T-helper 1 cell treated with Interleukin-12 subunit alpha and Interleukin-12 subunit beta and Interleukin-4 antibody, amounts not matched to agents 30 ng/mL and 1 ng/mL, for 36 hours (primary cell): ENCODE measurements around the gene PITPNM3. TPM values are rescaled to one million over a fixed set of nuclear protein-coding genes. Genes with fewer than 3 reads are reported as not detected.

Source experiments
- intact Hi-C: fragments of 100-400 bp; cut with micrococcal nuclease; formaldehyde crosslinking; loops from one replicate; pipeline ENCODE4 v1.15.1; 2024
- total RNA-seq: library from RNA; stranded (reverse); gene quantifications from 2 replicates; pipeline ENCODE4 v1.2.3, GENCODE V29; 2022

The PITPNM3 gene
- total RNA-seq, 1 donor from 2014 or later, result 0.83 TPM

- intact Hi-C loops, result no loop called here
Measured at GRCh38 chr17:6480303-6480675, 76.1 kb downstream of the PITPNM3 start.

- intact Hi-C loops, result no loop called here
Measured at GRCh38 chr17:6479622-6480302, 76.6 kb downstream of the PITPNM3 start.

- intact Hi-C loops, result no loop called here
Measured at GRCh38 chr17:6478486-6478885, 77.9 kb downstream of the PITPNM3 start.

DNA sequence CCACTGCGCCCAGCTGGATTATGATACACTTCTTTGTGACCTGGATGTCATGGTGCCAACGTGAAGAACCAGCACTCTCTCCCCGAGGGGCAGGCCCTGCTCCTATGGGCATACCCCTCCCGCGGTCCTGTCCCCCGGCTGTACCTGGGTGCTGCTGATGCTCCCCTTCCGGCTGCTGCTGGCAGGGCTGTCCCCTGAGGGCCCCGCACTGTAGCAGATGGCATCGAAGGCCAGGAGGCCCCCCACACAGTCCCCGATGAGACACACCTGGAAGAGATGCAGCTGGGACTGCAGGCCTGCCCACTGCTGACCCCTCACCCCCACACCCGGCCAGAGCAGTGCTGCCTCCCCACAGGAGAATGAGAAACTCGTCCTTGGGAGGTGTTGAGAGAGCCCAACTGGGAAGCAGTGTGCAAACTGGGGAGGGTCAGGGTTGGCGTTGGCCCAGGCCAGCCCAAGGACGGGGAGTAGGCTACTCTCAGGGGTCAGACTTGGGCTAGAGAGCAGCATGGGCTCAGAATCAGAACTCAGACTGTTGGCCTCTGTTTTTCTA is 78.4 kb downstream of the PITPNM3 start:
- intact Hi-C loops, result no loop called here

GRCh38 chr17:6476810-6477179 is 79.6 kb downstream of the PITPNM3 start:
- intact Hi-C loops, result no loop called here

- intact Hi-C loops, result no loop called here
Measured at GRCh38 chr17:6476076-6476809, 80.1 kb downstream of the PITPNM3 start.

DNA sequence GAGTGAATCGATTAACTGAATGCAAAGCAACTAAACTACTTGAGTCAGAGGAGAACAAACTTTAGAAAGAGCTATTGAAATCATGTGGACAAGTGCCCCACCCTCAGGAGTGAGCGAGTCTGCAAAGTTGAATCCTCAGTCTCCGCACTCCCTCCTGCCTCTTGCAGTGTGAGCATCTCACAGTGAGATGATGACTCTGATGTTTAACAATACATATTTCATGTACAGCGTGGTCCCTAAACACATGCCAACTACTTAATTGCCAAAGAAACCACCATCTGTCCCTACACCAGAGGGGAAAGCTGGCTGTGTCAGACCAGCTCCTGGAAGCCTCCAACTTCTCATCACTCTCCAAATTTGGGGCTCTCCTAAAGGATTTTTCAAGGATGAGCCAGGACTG is 80.9 kb downstream of the PITPNM3 start:
- intact Hi-C loops, result no loop called here

DNA sequence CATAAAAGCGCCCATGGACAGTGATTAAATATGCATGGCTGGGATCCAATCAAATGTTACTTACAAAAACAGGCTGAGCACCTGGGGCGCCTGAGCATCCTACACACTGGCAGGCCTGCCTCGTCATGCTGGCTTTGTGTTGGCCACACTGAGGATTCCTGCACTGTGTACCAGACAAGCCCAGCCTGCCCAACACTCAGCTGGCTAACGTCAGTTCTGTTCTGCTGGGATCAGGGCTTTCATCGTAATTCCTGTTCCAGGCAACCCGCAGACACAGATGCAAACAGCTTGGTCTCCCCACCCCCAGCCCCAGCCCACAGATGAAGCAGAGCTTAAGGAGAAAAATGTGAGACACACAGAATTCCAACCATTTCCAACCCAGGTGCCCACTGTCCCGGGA is 81.4 kb downstream of the PITPNM3 start:
- intact Hi-C loops, result no loop called here

- intact Hi-C loops, result no loop called here
Measured at GRCh38 chr17:6474376-6474775, 82.0 kb downstream of the PITPNM3 start.

GRCh38 chr17:6473128-6473767 is 83.1 kb downstream of the PITPNM3 start:
- intact Hi-C loops, result loop anchor here (1.0 to 2.0 kb wide), 2 partner anchors 168 to 175 kb away; partner anchors contain the start of genes KIAA0753 and TXNDC17

GRCh38 chr17:6472517-6472916 is 83.8 kb downstream of the PITPNM3 start:
- intact Hi-C loops, result loop anchor here (2.0 kb wide), 1 partner anchor 168 kb away; the partner anchor contains the start of genes KIAA0753 and TXNDC17

DNA sequence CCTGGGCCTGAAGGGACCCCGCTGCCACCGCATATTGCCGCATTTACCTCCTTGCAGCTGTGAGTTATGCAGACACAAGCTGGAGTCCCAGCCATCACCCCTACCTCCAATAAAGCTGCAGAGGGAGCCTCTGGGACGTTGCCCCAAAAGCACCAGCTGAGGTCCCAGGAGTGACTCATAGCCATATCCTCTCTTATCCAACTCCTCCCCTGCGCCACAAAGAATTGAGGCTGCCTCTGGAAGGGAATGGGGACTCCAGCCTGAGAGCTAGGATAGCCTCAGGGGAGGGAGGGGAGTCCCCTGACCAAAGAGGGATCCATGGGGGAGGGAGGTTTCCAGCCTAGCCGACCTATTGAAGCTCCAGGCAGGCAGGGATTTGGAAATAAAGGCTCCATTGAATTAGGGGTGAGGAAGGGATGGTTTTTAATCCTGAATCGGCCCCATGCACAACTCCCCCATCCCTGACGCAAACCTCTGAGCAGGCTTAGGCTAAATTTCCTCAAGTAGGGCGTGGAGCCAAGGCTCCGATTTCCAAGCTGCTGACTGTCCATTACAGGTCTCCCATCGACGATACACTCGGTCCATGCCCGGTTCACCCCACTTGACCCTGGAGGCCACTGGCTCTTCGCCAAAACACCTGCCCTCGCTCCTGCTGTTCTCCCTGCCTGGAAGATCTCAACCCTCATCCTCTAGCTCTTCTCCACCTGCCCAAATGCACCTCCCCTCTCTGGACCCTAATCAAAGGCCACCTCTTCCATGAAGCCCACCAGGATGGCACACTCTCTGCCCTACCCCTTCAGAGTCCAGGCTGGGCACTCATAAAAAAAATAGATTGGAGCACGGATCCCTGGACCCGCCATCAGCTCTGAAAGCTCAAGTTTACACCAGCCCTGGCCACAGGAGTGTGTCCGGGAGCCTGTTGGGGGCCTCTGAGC is 84.6 kb downstream of the PITPNM3 start:
- intact Hi-C loops, result loop anchor here (2.0 kb wide), 1 partner anchor 169 kb away; the partner anchor contains the start of genes KIAA0753 and TXNDC17

- intact Hi-C loops, result no loop called here
Measured at GRCh38 chr17:6470751-6471521, 85.4 kb downstream of the PITPNM3 start.

- intact Hi-C loops, result no loop called here
Measured at GRCh38 chr17:6470146-6470718, 86.1 kb downstream of the PITPNM3 start.

DNA sequence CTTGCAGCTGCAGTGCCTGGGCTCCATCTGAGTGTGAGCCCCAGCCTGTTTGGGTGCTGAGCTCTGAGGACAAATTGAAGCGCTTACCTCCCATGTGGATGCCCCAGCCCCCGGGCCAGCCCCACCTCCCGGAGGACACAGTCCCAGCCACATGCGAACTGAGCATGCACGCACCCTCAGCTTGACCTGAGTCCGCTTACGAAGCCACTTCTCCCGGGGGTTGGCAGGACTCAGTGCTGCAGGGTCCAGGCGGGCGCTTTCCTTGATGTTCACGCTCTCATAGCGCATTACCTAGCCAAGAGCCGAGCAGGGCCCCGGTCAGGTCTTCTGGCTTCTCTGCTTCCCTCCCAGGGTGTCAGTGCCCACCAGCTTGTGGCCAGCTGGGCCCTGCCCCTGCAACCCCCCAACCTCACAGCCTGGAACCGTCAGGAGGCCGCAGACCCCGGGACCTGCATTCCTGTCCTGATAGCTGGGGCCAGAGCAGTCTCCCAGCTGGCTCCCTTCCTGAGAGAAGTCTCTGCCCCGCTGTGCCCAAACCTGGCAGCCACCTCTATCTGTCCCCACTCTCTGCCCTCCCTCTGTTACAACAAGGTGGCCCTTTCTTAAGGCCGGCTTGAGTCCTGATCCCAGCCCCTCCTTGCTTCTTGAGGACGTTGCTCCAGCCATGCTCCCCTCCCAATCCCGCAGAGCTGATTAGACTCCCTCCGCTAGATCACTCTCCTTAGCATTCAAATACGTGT is 88.1 kb downstream of the PITPNM3 start:
- intact Hi-C loops, result no loop called here

DNA sequence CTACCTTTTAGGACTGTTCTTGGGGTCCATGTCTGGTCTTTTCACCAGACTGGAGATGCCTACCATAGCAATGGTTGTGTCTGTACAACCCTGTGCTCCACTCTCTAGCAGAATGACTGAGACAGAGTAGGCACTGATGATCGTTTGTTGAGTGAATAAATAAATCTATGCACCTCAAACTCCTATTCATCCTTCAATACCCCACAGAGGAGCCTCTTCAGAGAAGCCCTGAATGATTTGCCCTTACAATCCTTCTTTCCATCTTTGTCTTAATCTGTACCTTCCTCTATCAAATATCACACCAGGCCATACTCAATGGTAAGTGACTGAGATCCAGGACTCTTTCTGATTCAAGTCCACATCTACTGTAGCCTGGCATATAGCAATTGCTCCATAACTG is 88.8 kb downstream of the PITPNM3 start:
- intact Hi-C loops, result no loop called here

DNA sequence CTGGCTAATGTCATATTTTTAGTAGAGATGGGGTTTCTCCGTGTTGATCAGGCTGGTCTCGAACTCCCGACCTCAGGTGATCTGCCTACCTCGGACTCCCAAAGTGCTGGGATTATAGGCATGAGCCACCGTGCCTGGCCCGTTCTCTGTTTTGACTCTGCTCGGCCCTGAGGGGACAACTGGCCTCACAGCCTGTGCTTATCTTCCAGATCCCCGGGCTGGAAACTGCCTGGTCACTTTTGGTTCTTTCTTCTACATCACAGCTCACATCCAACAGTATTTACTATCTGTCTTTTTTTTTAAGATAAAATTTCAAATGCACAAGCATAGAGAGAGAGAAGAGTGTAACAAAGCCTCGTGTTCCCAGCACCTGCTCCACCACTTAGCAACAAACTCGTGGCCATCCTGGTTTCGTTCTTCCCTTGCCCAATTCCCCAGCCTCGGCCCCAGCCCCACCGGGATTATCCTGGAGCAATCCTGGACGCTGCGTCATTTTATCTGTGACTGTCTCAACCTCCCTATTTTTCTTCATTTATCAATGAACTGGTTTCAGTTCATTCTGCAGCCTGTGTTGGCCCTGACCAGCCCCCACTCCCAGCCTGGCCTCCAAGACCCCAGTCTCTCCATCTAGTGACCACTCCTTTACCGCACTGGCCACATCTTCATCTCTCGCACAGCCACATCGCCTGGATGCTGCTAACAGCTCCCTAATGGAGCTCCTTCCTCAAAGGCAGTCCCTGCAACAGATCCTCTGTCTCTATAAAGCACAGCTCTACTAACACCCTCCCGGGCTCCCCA is 91.0 kb downstream of the PITPNM3 start:
- intact Hi-C loops, result no loop called here

- intact Hi-C loops, result no loop called here
Measured at GRCh38 chr17:6464446-6465041, 91.8 kb downstream of the PITPNM3 start.
